ENCODE measurements around the gene EP400.

Gene EP400

DNA sequence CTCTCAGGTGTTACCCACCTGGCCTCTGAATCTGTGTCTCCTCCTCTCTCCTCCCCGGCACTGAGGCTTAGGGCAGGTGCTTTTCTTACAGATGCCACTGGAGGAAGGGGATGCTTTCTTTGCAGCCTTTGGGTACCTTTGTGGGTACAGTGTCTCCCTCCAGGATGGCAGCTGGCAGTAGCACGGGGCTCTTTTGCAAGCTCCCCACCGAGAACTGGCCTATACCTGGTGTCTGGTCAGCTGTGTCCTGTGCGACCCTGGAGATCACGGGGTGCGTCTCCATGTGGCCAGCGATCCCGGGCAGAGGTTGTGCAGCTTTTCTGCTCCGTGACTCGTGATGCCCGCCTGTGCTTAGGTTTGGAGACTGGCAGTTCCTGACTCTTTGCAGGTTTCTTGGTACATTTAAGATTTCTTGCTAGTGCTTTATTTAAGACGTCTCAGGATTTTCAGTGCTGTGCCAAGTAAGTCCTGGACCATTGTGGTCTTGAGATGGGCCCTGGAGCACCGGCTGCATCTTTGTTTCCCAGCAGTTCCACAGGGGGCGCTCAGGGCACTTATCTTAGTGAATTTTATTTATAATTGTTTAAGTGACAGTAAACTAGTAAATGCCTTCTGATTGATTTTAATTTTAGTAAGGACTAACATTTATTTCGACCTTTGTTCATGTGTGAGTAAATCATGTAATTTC, 125.4 kb downstream of the EP400 start:
- TF ChIP-seq, protein P1, sequence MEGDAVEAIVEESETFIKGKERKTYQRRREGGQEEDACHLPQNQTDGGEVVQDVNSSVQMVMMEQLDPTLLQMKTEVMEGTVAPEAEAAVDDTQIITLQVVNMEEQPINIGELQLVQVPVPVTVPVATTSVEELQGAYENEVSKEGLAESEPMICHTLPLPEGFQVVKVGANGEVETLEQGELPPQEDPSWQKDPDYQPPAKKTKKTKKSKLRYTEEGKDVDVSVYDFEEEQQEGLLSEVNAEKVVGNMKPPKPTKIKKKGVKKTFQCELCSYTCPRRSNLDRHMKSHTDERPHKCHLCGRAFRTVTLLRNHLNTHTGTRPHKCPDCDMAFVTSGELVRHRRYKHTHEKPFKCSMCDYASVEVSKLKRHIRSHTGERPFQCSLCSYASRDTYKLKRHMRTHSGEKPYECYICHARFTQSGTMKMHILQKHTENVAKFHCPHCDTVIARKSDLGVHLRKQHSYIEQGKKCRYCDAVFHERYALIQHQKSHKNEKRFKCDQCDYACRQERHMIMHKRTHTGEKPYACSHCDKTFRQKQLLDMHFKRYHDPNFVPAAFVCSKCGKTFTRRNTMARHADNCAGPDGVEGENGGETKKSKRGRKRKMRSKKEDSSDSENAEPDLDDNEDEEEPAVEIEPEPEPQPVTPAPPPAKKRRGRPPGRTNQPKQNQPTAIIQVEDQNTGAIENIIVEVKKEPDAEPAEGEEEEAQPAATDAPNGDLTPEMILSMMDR (IDR thresholded peaks at IDR 0.05; ENCODE audit: insufficient read depth, low read depth, low read length, missing control alignments) = peak; percentile 27
- no peak overlapping the region for H3K4me3 ChIP-seq (ENCODE audit: low read length)
- DNase-seq (ENCODE audit: low read depth) = no peak

DNA sequence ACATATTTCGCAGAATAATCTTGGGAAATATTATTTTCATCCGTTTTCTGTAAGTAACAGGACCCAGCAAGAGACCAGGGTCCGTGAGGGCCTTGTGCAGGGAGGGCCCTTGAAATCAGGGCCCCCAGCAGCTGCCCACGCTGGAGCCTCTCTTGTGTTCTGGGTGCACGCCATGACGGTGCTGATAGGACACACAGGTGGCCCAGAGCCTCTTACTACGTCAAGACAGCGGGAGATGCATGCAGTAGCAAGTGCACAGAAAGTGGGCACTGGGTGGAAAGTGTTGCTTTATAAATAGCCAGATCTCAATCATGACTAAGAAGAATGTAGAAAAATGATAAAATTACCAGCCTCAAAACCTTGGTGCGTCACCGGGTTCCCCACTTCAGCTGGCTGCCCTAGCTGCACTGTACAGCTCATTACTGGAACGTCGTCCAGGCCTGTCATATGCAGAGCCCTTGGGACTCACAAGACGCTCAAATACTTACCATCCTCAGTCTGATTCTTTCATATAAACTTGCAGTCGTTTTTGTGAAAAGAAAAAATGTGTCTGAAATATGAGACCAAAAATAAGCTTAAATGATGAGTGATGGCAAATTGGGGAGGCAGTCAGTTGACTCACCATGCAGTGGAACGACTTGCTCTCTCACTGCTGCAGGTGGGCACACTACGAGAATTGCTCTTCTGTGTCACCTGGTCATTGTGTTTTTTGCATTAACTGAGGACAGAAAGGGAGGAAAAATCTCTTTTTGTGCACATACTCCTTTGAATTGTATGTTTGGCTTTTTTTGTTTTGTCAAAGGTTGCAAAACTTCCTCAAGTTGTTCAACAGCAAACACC, 126.2 kb downstream of the EP400 start:
- DNase-seq (ENCODE audit: low read depth) = no peak

DNA sequence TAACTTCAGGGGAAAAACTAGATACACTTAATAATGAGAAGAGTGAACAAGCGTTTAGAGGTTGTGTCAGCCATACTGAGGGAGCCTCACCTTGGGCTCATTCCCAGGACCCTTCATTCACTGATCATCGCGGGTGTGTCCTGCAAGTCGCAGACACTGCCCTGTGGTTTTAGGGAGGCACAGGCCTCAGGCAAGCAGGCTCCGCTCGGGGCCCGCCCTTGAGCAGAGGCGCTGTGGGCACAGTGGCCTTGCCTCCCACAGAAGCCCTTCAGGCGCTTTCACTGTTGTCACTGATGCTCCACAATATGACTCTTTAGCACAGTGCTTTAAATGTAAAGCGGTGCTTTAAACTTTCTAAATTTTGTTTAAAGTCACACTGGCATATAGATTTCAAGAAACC, 127.0 kb downstream of the EP400 start:
- no peak overlapping the region for H3K4me3 ChIP-seq (ENCODE audit: low read length)
- TF ChIP-seq, protein P1 (IDR thresholded peaks at IDR 0.05; ENCODE audit: insufficient read depth, low read depth, low read length, missing control alignments) = no peak
- no peak for DNase-seq (ENCODE audit: low read depth)

More for the DNA sequence above, 126.2 kb downstream of the EP400 start:
- TF ChIP-seq, protein P1 (IDR thresholded peaks at IDR 0.05; ENCODE audit: insufficient read depth, low read depth, low read length, missing control alignments) = no peak
- H3K4me3 ChIP-seq (ENCODE audit: low read length) = no peak overlapping the region

DNA sequence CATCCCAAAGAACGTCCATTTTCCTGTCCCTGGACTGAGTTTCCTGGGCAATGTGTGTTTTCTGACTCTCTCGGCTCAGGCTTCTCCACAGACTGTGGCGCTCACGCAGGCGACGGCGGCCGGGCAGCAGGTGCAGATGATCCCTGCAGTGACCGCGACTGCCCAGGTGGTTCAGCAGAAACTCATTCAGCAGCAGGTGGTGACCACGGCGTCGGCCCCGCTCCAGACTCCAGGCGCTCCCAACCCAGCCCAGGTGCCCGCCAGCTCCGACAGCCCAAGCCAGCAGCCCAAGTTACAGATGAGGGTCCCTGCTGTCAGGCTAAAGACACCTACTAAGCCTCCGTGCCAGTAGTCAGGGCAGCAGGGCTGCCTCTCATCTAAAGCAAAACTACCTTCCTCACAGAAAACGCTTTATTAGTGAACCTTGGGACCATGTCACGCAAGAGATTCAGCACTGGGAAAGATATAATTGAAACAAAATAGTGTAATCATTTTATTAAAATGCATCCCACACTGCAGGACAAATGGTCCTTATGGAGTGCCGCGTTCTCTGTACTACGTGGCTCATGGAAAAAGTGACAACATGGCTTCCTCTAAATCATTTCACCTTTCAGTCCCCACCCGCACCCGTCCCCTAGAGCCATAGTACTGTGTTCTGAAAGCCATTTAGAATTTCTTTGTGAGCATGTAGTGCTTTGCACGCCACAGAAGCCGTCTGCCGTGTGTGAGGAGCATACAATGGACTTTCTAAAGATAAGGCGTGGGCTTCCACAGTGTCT, 127.8 kb downstream of the EP400 start:
- DNase-seq (ENCODE audit: low read depth) = no peak
- H3K4me3 ChIP-seq (ENCODE audit: low read length) = no peak overlapping the region
- TF ChIP-seq, protein P1 (IDR thresholded peaks at IDR 0.05; ENCODE audit: insufficient read depth, low read depth, low read length, missing control alignments) = no peak

DNA sequence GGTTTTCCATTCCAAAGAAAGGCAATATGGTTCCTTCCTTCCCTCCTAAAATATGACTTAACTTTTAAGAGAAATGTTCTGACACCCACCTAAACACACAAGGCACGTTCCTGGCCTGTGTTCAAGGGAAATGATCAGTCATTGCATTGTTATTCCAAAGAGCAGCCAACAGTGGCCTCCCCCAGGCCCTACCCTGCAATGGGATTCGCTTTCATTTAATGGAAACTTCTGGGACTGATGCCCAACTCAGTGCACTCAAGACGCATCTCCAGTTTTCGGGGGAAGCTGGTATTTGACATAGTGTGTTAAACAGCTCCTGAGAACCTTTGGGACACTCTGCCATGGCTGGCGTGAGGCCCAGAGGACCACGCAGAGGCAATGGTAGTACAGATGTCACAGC, 128.4 kb downstream of the EP400 start:
- no peak overlapping the region for H3K4me3 ChIP-seq (ENCODE audit: low read length)
- DNase-seq (ENCODE audit: low read depth) = no peak
- TF ChIP-seq, protein P1 (IDR thresholded peaks at IDR 0.05; ENCODE audit: insufficient read depth, low read depth, low read length, missing control alignments) = no peak

DNA sequence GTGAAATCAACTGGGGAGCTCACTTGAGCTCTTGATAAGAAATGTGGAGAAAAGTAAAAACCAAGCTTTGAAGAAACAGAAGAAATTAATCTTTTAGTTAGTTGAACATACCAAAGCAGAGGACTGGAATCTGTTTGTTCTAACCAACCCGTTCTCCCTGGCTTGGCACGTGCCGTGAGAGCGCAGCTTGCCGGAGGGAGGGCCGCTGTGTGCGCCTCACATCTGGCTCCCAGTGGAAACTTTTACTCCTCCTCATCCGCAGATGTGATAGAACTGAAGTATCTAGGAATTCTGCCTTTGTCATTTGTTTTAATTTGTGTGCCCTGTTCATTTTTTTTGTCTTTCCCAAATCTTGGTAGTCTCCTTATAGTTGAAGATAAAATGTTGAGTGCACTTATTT, 129.5 kb downstream of the EP400 start:
- DNase-seq (ENCODE audit: low read depth) = no peak

More for the DNA sequence above, 129.5 kb downstream of the EP400 start:
- H3K4me3 ChIP-seq (ENCODE audit: low read length) = no peak overlapping the region
- TF ChIP-seq, protein P1 (IDR thresholded peaks at IDR 0.05; ENCODE audit: insufficient read depth, low read depth, low read length, missing control alignments) = no peak

Measured in epithelial cell of esophagus (primary cell).